Pancreas (tissue), 10 donors: Measurements from ENCODE around the gene LRRC8D. TPM values are rescaled to one million over a fixed set of nuclear protein-coding genes. Genes with fewer than 3 reads are reported as not detected.

Experiments used
- ATAC-seq, 4 donors: fragments of 200-7000 bp; cut with Tn5 transposase; one replicate each; pipeline versions ENCODE4 v1.8.0 to v1.9.1; 2020; ENCODE audit warnings: mild to moderate bottlenecking in 4 of 4, moderate library complexity in 4 of 4
- DNase-seq, 6 donors: peaks; one replicate each; pipeline ENCODE4 v3.0.0-alpha.2; 2020
- FAIRE-seq: peaks from 2 replicates; lab custom pipeline; 2012; peaks lifted over from hg19 to GRCh38; lab: Jason Lieb, UNC
- H3K27ac ChIP-seq, 4 donors: fragments of 200-600 bp; sonication (generic); 1 replicate in 3 of 4; 2 replicates in 1 of 4; pipeline versions ENCODE4 v1.5.0 to v1.8.0; 2020
- H3K27me3 ChIP-seq, 4 donors: fragments of 200-600 bp; one replicate each; pipeline ENCODE4 v1.8.0; 2021
- H3K36me3 ChIP-seq, 3 donors: fragments of 200-600 bp; sonication (generic) in 1 of 3; one replicate each; pipeline versions ENCODE4 v1.5.0 to v1.8.0; 2020 to 2021
- H3K4me1 ChIP-seq, 3 donors: fragments of 200-600 bp; one replicate each; pipeline ENCODE4 v1.8.0; 2021
- H3K4me3 ChIP-seq, 4 donors: fragments of 200-600 bp; sonication (generic) in 2 of 4; one replicate each; pipeline versions ENCODE4 v1.5.0 to v1.8.0; 2020 to 2021
- H3K9me3 ChIP-seq, 4 donors: fragments of 200-600 bp; one replicate each; pipeline ENCODE4 v1.8.0; 2021
- intact Hi-C, 3 donors: fragments of 100-400 bp; cut with DNase I; formaldehyde crosslinking; loops; one replicate each; pipeline versions ENCODE4 v1.11.1 to v1.14.2; 2022
- polyA plus RNA-seq, 2 donors: library from polyadenylated mRNA; stranded (reverse); fragments of 200-250 nt; gene quantifications; one replicate each; pipeline ENCODE4 v1.2.3, GENCODE V29; 2013
- total RNA-seq, 6 donors: library from RNA; stranded (reverse); fragmentation: NEBNext Ultra II Directional in 4 of 6; extraction: Animal tissue kit (Norgen Biotek cat#: 25700) in 4 of 6; gene quantifications; one replicate each; pipeline versions ENCODE4 v1.2.1 to v1.2.4, GENCODE V29; 2021 to 2023
- TF ChIP-seq, protein P1 (sequence below), 4 donors: fragments of 200-600 bp; sonication (generic) in 3 of 4; IDR thresholded peaks; one replicate each; pipeline versions ENCODE4 v1.5.0 to v1.8.0; 2021; ENCODE audit warnings: antibody characterized with exemption in 4 of 4
- donor health status: healthy with polysubstance abuse.
- donor health status: DM: no; HTN: no; CAD: no; lungs with moderate emphysema.
- donor health status: DM: no; HTN: no; CAD: no.
- donor health status: control.
- donor health status: control.
- donor health status: Bipolar disorder and iron deficiency.
- donor health status: DM: yes; HTN: yes; CAD: no.
- donor health status: DM: no; HTN: no; CAD: no.
- donor health status: DM: no; HTN: no; CAD: no.
- donor health status: DM: yes; HTN: yes; CAD: no.

The LRRC8D gene
- total and polyA plus RNA-seq, 8 donors = 3.8 to 27.1 (median 10.4) TPM

DNA sequence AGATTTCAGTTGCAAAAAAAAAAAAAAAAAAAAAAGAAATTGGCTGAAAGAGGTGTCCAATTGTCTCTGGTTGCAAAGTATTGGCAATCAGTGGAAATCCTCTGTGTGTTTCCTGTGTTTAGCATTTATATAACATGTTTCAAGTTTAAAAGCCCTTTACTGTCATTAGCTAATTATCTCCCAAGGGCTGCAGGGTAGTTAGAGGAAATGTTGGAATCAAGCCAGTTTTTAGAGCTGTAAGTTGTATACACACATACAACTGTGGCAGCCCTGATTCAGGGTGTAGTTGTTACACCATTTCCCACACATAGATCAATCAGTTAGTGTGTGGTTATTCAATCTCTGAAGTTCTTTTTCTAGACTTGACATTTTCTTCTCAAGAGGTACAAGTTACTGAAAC, 165.2 kb downstream of the LRRC8D start:
- TF ChIP-seq, protein P1, sequence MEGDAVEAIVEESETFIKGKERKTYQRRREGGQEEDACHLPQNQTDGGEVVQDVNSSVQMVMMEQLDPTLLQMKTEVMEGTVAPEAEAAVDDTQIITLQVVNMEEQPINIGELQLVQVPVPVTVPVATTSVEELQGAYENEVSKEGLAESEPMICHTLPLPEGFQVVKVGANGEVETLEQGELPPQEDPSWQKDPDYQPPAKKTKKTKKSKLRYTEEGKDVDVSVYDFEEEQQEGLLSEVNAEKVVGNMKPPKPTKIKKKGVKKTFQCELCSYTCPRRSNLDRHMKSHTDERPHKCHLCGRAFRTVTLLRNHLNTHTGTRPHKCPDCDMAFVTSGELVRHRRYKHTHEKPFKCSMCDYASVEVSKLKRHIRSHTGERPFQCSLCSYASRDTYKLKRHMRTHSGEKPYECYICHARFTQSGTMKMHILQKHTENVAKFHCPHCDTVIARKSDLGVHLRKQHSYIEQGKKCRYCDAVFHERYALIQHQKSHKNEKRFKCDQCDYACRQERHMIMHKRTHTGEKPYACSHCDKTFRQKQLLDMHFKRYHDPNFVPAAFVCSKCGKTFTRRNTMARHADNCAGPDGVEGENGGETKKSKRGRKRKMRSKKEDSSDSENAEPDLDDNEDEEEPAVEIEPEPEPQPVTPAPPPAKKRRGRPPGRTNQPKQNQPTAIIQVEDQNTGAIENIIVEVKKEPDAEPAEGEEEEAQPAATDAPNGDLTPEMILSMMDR (IDR thresholded peaks at IDR 0.05) = no peak
- H3K9me3 ChIP-seq = no peaks in the 10 kb centered on the region
- no peak overlapping the region for H3K27ac ChIP-seq
- no peak overlapping the region for H3K4me3 ChIP-seq
- intact Hi-C loops = loop anchor here (5.0 to 10.0 kb wide), 3 partner anchors 179 to 184 kb away; no protein-coding TSS in a partner anchor
- DNase-seq (no peak), FAIRE-seq (no peak), ATAC-seq (no peak)
- H3K36me3 ChIP-seq = no peaks in the 10 kb centered on the region
- H3K27me3 ChIP-seq = no peaks in the 10 kb centered on the region
- peaks cover 0 to 11% (median 0%) of the 10 kb centered on the region in 3 donors for H3K4me1 ChIP-seq

Other genes with a start within 250 kb of the LRRC8D start
- 1 to 10 TPM in 4 of 6 donors, under 1 TPM in 2; 0.63 to 3.5 (median 1.1) TPM for gene LRRC8C, start 187.9 kb upstream of the LRRC8D start, total RNA-seq
- 1 to 10 TPM in 1 of 2 donors, under 1 TPM in 1; 0.68 to 1.5 TPM for gene LRRC8C, start 187.9 kb upstream of the LRRC8D start, polyA plus RNA-seq
- 10 to 100 TPM in 5 of 6 donors, 1 to 10 TPM in 1; 9.6 to 14.8 (median 10.8) TPM for gene ZNF326, start 174.1 kb downstream of the LRRC8D start, total RNA-seq
- 10 to 100 TPM in 1 of 2 donors, 1 to 10 TPM in 1; 8.8 to 10.4 TPM for gene ZNF326, start 174.1 kb downstream of the LRRC8D start, polyA plus RNA-seq